Measurements from ENCODE around the gene ZNF385A. TPM values are rescaled to one million over a fixed set of nuclear protein-coding genes. Genes with fewer than 3 reads are reported as not detected.

ZNF385A gene
- total and polyA plus RNA-seq, 9 of the 15 experiments (the other 6 are each of a cell fraction or from before 2014, with no cell fraction given) = 1.0 to 111 (median 7.7) TPM

DNA sequence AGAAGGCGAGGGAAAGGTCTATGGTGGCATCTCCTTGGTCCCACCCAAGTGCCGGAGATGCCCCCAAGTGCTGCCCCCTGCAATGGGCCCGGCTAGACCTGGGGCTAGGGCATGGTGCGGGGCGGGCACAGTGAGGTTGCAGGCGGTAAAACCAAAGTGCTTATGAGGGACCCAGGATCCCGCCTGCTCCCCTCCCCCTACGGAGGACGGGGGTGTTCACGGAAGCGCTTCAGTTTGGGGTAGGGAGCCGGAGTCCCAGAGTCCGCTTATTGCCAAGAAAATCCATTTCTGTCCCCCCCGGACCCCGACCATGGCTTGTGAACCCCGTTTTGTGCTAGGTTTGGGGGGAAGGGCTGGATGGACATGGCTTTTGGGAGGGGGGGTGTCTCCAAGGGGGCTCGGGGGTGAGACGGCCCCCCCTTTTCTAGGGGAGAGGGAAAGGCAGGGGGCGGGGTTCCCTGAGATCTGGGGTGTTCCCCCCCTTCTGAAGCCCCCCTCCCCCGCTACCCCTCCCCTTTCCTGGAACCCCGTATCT lies 14.9 kb downstream of the ZNF385A start (continued):
- TF ChIP-seq SNAPC5 (CRISPR knock-in tag; IDR thresholded peaks at IDR 0.05) = no peak
- no peak for TF ChIP-seq CHD2 (IDR thresholded peaks at IDR 0.05; ENCODE audit: low read depth, low read length)
- no peak for TF ChIP-seq ZNF311 (CRISPR knock-in tag; IDR thresholded peaks at IDR 0.05)
- TF ChIP-seq MXD1 (CRISPR knock-in tag; IDR thresholded peaks at IDR 0.05; ENCODE audit: borderline replicate concordance, poor library complexity, severe bottlenecking) = no peak
- no peak for TF ChIP-seq ZZZ3 (IDR thresholded peaks at IDR 0.05)
- TF ChIP-seq TAF7 (tag; IDR thresholded peaks at IDR 0.05) = no peak
- no peak for TF ChIP-seq ZFP1 (CRISPR knock-in tag; IDR thresholded peaks at IDR 0.05)
- TF ChIP-seq KDM5B (IDR thresholded peaks at IDR 0.05; ENCODE audit: insufficient replicate concordance, low read depth, low read length) = peak; percentile 4
